ENCODE data around the gene ZNF747. TPM values are rescaled to one million over a fixed set of nuclear protein-coding genes. Genes with fewer than 3 reads are reported as not detected.

The ZNF747 gene
- total and polyA plus RNA-seq, 10 of the 15 experiments (the other 5 are each of a cell fraction or from before 2014, with no cell fraction given): 1.0 to 13.0 (median 7.2) TPM

DNA sequence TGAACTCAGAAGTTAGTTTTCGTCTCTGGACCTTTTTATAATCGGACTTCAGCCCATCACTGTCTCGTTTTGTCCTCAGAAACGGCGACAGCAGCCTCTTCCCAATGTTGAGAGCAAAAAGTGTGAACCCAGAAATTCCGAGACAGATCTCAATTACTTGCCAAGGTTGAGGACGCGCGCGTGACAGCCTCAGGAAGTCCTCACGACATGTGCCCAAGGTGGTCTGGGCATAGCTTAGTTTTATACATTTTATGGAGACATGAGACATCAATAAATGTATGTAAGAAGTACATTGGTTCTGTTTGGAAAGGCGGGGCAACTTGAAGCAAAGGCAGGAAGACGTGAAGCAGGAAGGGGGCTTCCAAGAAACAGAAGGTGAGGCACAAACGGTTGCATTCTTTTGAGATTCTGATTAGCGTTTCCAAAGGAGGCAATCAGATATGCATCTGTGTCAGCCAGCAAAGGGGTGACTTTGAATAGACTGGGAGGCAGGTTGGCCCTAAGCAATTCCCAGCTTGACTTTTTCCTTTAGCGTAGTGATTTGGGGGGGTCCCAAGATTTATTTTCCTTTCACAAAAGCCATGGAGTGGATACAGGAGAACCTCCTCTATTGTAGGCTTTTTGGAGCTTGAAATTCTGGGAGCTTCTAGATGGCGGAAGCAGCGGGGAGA, 583 bp upstream of the ZNF747 start (continued):
- TF ChIP-seq NFXL1 (IDR thresholded peaks at IDR 0.05; ENCODE audit: borderline replicate concordance) (no peak), NKRF (conservative IDR thresholded peaks at IDR 0.05) (peak; percentile 89), NFYB (IDR thresholded peaks at IDR 0.05; ENCODE audit: insufficient read depth, low read depth, low read length) (no peak), ESRRA (IDR thresholded peaks at IDR 0.05; ENCODE audit: low read length) (no peak), FOS (IDR thresholded peaks at IDR 0.05; ENCODE audit: borderline replicate concordance, extremely low read depth, insufficient read length) (no peak), MLLT1 (IDR thresholded peaks at IDR 0.05) (no peak)
- TF ChIP-seq, protein P1, sequence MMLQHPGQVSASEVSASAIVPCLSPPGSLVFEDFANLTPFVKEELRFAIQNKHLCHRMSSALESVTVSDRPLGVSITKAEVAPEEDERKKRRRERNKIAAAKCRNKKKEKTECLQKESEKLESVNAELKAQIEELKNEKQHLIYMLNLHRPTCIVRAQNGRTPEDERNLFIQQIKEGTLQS (IDR thresholded peaks at IDR 0.05; ENCODE audit: borderline replicate concordance, extremely low read depth, low read depth, low read length): no peak
